Fibroblast of villous mesenchyme (primary cell): ENCODE results near the gene PRSS12. TPM values are rescaled to one million over a fixed set of nuclear protein-coding genes. Genes with fewer than 3 reads are reported as not detected.
A peak's percentile ranks its signal among the peaks of the same experiment; 100 is the strongest.

Experiments used
- DNase-seq: peaks from one replicate; pipeline ENCODE4 v3.0.0-alpha.2; 2010; ENCODE audit warnings: low read depth
- H3K4me3 ChIP-seq: 2 replicates; pipeline ENCODE4 v1.5.1; 2011; ENCODE audit warnings: low read depth, mild to moderate bottlenecking, low read length
- CTCF ChIP-seq: IDR thresholded peaks from 2 replicates; pipeline ENCODE4 v1.5.1; 2012; ENCODE audit warnings: low read depth, mild to moderate bottlenecking, low read length; ENCODE audit not compliant: insufficient read depth
- total RNA-seq: library from RNA; depleted of rRNA; stranded (reverse); fragments of >200 nt; gene quantifications from 2 replicates; pipeline ENCODE4 v1.2.3, GENCODE V29; 2012

Gene PRSS12
- total RNA-seq, 1 donor = 11.7 TPM

GRCh38 chr4:118281611-118282442 lies 71.0 kb downstream of the PRSS12 start:
- DNase-seq = peak; percentile 26
- TF ChIP-seq CTCF = no peak
- no peak overlapping the region for H3K4me3 ChIP-seq

- peak overlapping the region; percentile 1 for H3K4me3 ChIP-seq
- peak; percentile 77 for DNase-seq
- TF ChIP-seq CTCF = peak; percentile 56
Measured at GRCh38 chr4:118280501-118281218, 72.1 kb downstream of the PRSS12 start.

GRCh38 chr4:118279920-118280432 lies 72.8 kb downstream of the PRSS12 start:
- peak overlapping the region; percentile 87 for H3K4me3 ChIP-seq
- no peak for TF ChIP-seq CTCF
- no peak for DNase-seq

- no peak for TF ChIP-seq CTCF
- no peak for DNase-seq
- peak overlapping the region; percentile 87 for H3K4me3 ChIP-seq
Measured at GRCh38 chr4:118279328-118279727, 73.5 kb downstream of the PRSS12 start.

- no peak for TF ChIP-seq CTCF
- H3K4me3 ChIP-seq = peak overlapping the region; percentile 87
- peak; percentile 91 for DNase-seq
Measured at GRCh38 chr4:118278473-118279274, 74.1 kb downstream of the PRSS12 start.

GRCh38 chr4:118277243-118277642 lies 75.6 kb downstream of the PRSS12 start:
- no peak for DNase-seq
- no peak for TF ChIP-seq CTCF
- H3K4me3 ChIP-seq = no peak overlapping the region
